Tracheal epithelial cell (primary cell): ENCODE measurements around the gene ITGB1. TPM values are rescaled to one million over a fixed set of nuclear protein-coding genes. Genes with fewer than 3 reads are reported as not detected.

Source experiments
- total RNA-seq: library from RNA; depleted of rRNA; stranded (reverse); fragments of >200 nt; gene quantifications from 2 replicates; pipeline ENCODE4 v1.2.1, GENCODE V29; 2014

ITGB1 gene
- 901 and 1,570 TPM in 2 replicates for total RNA-seq

DNA sequence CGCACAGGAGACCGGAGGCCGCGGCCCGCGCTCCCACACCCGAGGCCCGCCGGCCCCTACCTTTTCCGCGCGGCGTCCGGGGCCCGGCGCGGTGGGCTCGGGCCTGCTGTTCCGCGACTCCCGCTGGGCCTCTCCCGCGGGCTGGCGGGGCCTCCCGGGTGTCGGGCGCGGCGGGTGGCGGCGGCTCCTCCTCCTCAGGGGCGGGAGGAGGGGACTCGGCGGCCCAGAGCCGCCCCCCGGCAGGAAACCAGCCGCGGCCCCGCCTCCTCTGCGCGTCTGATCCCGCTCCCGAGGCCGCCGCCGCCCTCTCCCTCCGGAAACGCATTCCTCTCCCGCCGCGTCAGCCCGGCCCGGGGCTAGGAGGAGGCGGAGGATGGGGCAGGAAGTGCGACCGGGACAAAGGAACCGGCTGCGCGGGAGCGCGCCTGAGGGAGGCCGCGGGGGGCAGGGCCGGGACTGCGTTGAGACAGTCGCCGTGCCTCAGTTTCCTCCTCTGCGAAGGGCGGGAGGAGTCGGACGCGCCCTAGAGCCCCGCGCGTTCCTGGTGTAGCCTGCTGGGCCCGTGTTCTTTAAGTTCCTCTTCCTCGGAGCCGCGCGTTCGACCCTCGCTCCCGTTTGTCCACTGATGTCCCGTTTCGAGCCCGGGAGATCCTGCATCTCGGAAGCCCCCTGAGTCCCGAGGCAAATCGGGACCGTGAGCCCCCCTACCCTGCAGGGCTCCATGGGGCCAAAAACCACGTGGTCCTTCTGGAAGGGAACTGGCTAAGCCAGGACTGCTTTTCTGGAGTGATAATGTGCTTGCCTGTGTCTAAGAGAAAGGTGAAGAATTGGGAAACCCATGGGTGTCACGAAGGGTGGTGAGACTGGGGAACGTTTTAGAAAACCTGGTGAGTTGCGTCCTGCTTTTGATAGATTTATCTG, at the start of gene ITGB1:
ITGB1 (minus strand) TSS at position 146 of the 921 bp plus-strand sequence. CDS start 22,672 bp downstream, outside the sequence.

